ENCODE results near the gene TMEM235.
A peak's percentile ranks its signal among the peaks of the same experiment; 100 is the strongest.

The TMEM235 gene

DNA sequence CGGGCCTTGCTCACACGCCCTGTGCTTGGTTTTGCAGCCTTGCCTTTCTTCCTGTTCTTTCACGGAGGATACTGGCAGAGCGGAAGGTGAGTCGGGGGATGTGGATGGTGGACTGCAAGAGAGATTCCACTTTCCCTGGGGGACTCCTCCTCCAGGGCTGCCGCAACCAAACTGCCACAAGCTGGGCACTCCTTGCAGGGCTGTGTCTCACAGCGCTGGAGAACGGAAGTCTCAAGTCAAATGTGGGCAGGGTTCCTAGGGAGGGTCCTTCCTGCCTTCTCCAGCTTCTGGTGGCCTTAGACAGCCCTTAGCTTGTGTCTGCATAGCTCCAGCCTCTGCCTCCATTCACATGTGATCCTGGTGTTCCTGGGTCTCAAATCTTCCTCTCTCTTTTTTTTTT is 28.8 kb upstream of the TMEM235 start:
- no peaks in the 10 kb centered on the region for H3K9me3 ChIP-seq (ENCODE audit: severe bottlenecking)
- H3K4me3 ChIP-seq (ENCODE audit: low read depth, low read length) = no peak overlapping the region
- no peaks in the 10 kb centered on the region for H3K27me3 ChIP-seq (ENCODE audit: insufficient read depth, low read depth, severe bottlenecking)
- H3K36me3 ChIP-seq = peaks cover 33% of the 10 kb centered on the region
- H3K27ac ChIP-seq = no peak overlapping the region
- no peak for DNase-seq
- TF ChIP-seq, protein P1, sequence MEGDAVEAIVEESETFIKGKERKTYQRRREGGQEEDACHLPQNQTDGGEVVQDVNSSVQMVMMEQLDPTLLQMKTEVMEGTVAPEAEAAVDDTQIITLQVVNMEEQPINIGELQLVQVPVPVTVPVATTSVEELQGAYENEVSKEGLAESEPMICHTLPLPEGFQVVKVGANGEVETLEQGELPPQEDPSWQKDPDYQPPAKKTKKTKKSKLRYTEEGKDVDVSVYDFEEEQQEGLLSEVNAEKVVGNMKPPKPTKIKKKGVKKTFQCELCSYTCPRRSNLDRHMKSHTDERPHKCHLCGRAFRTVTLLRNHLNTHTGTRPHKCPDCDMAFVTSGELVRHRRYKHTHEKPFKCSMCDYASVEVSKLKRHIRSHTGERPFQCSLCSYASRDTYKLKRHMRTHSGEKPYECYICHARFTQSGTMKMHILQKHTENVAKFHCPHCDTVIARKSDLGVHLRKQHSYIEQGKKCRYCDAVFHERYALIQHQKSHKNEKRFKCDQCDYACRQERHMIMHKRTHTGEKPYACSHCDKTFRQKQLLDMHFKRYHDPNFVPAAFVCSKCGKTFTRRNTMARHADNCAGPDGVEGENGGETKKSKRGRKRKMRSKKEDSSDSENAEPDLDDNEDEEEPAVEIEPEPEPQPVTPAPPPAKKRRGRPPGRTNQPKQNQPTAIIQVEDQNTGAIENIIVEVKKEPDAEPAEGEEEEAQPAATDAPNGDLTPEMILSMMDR (IDR thresholded peaks at IDR 0.05; ENCODE audit: low read depth, low read length) = no peak

DNA sequence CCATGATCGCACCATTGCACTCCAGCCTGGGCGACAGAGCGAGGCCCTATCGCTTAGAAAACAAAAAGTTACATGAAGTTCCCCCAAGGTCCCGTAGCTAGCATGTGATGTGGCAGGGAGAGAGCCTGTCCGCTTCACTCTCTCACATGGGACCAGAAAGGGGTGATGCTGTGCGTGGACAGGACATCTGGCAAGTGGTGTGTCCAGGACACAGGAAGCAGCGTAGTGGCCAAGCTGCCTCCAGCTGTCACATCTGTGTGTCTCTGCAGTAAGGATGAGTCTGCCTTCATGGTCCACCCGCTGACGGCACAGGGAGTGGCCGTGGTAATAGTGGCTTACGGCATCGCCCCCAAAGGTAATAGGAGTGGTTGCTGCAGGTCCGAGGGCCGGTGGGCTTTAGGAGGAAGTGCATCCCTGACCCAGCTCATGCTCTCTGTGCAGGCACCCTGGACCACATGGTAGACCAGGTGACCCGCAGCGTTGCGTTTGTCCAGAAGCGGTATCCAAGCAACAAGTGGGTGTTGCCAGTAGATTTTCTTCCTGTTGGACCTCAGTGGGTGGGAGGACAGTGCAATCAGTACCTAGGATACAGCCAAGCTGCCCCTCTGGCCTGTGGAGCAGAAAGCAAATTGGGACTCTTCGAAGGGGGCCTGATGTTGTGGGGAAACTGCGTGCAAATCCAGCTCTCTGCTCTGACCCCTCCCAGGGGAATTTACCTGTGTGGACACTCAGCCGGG is 26.9 kb upstream of the TMEM235 start:
- no peak overlapping the region for H3K27ac ChIP-seq
- H3K27me3 ChIP-seq (ENCODE audit: insufficient read depth, low read depth, severe bottlenecking) = no peaks in the 10 kb centered on the region
- no peaks in the 10 kb centered on the region for H3K9me3 ChIP-seq (ENCODE audit: severe bottlenecking)
- H3K36me3 ChIP-seq = peaks cover 27% of the 10 kb centered on the region
- DNase-seq = no peak
- H3K4me3 ChIP-seq (ENCODE audit: low read depth, low read length) = no peak overlapping the region
- TF ChIP-seq, protein P1 (IDR thresholded peaks at IDR 0.05; ENCODE audit: low read depth, low read length) = no peak

DNA sequence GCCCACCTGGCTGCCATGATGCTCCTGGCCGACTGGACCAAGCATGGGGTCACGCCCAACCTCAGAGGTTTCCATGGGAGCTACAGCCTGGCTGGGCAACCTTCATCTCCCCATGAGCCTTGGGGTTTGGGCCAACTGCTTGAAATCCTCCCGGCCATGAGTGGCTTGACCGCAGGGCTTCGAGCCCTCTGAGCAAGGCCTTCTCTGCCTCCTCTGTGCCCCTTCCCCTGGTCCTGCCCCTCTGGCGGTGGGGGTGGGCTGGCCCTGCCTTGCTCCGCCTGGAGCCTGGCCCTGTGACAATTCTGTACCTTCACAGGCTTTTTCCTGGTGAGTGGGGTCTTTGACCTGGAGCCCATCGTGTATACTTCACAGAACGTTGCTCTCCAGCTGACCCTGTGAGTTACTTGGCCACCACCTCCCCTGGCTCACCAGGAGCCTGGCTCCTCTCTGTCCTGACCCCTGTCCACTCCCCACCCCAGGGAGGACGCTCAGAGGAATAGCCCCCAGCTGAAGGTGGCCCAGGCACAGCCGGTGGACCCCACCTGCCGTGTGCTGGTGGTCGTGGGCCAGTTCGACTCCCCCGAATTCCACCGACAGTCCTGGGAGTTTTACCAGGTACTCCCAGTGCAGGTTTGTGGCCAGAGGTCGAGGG is 26.2 kb upstream of the TMEM235 start:
- TF ChIP-seq, protein P1 (IDR thresholded peaks at IDR 0.05; ENCODE audit: low read depth, low read length) = no peak
- H3K4me3 ChIP-seq (ENCODE audit: low read depth, low read length) = no peak overlapping the region
- H3K36me3 ChIP-seq = peaks cover 27% of the 10 kb centered on the region

DNA sequence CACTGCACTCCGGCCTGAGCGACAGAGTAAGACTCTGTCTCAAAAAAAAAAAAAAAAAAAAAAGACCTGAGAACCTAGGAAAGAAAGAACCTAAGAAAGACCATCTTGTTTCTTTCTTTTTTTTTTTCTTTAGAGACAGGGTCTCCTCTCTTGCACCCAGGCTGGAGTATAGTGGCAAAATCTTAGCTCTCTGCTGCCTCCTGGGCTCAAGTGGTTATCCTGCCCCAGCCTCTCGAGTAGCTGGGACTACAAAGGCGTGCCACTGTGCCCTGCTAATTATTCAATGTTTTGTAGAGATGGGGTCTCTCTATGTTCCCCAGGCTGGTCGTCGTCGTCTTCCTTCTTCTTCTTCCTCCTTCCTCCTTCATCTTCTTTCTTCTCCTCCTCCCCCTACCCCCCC is 25.1 kb upstream of the TMEM235 start:
- TF ChIP-seq, protein P1 (IDR thresholded peaks at IDR 0.05; ENCODE audit: low read depth, low read length) = peak; percentile 25; the same call in 1 of the 2 replicates

More for the DNA sequence above, 26.2 kb upstream of the TMEM235 start:
- no peak overlapping the region for H3K27ac ChIP-seq
- no peaks in the 10 kb centered on the region for H3K9me3 ChIP-seq (ENCODE audit: severe bottlenecking)
- no peak for DNase-seq
- H3K27me3 ChIP-seq (ENCODE audit: insufficient read depth, low read depth, severe bottlenecking) = no peaks in the 10 kb centered on the region

DNA sequence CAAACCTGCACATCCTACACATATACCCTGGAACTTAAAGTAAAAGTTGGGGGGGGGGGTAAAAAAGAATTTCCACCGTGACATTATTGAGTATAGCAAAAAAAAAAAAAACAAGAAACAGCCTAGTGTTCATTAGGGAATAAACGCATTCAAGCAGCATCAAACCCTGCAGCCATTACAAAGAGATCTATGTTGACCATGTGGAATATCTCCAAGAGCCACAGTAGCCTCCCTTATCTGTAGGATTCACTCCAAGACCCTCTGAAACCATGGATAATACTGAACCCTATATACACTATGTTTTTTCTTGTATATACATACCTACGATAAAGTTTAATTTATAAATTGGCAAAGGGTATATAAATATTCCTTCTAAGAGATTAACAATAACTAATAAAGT is 22.9 kb upstream of the TMEM235 start:
- Histone ChIP-seq H3K27ac (no peak overlapping the region), H3K36me3 (peaks cover 21% of the 10 kb centered on the region), H3K27me3 (ENCODE audit: insufficient read depth, low read depth, severe bottlenecking) (no peaks in the 10 kb centered on the region), H3K9me3 (ENCODE audit: severe bottlenecking) (no peaks in the 10 kb centered on the region), H3K4me3 (ENCODE audit: low read depth, low read length) (no peak overlapping the region)
- no peak for DNase-seq
- TF ChIP-seq, protein P1 (IDR thresholded peaks at IDR 0.05; ENCODE audit: low read depth, low read length) = no peak

More for the DNA sequence above, 25.1 kb upstream of the TMEM235 start:
- H3K4me3 ChIP-seq (ENCODE audit: low read depth, low read length) = no peak overlapping the region
- no peak for DNase-seq
- H3K27me3 ChIP-seq (ENCODE audit: insufficient read depth, low read depth, severe bottlenecking) = no peaks in the 10 kb centered on the region
- peaks cover 24% of the 10 kb centered on the region for H3K36me3 ChIP-seq
- H3K27ac ChIP-seq = no peak overlapping the region
- no peaks in the 10 kb centered on the region for H3K9me3 ChIP-seq (ENCODE audit: severe bottlenecking)

All from WERI-Rb-1 (cell line).